ENCODE data around the gene CDK6. TPM values are rescaled to one million over a fixed set of nuclear protein-coding genes. Genes with fewer than 3 reads are reported as not detected.

The CDK6 gene
- total and polyA plus RNA-seq, 2 experiments from 2014 or later = 17.8 to 61.5 TPM

GRCh38 chr7:92729751-92730150, 106.6 kb downstream of the CDK6 start:
- no peaks in the 10 kb centered on the region for H3K36me3 ChIP-seq (ENCODE audit: low read depth)
- peaks cover 49% of the 10 kb centered on the region for H3K4me1 ChIP-seq (ENCODE audit: insufficient read depth)
- in situ Hi-C loops (cut with MboI) = no loop called here
- H3K9me2 ChIP-seq (ENCODE audit: insufficient read depth) = no peaks in the 10 kb centered on the region
- H3K4me2 ChIP-seq (ENCODE audit: unreplicated experiment) = no peak overlapping the region
- H2AFZ ChIP-seq = no peak overlapping the region
- no peaks in the 10 kb centered on the region for H4K20me1 ChIP-seq (ENCODE audit: insufficient read depth)
- H3K9ac ChIP-seq = no peak overlapping the region
- TF ChIP-seq EZH2 (IDR thresholded peaks at IDR 0.05; ENCODE audit: insufficient read depth, poor library complexity, severe bottlenecking) = no peak
- no peak overlapping the region for H3K4me3 ChIP-seq
- peaks cover 24% of the 10 kb centered on the region for H3F3A ChIP-seq (ENCODE audit: insufficient read depth)
- no peaks in the 10 kb centered on the region for H3K9me3 ChIP-seq (ENCODE audit: low read depth)
- no peak for DNase-seq
- peaks cover 100% of the 10 kb centered on the region for H3K79me2 ChIP-seq (ENCODE audit: insufficient read depth)
- no peaks in the 10 kb centered on the region for H3K27me3 ChIP-seq (replicated peaks; ENCODE audit: insufficient read depth)
- WGBS, 2 experiments (ENCODE audit: low coverage in 1 of 2, low lambda C conversion rate in 2 of 2, missing lambda C conversion rate in 2 of 2) = 97 to 100% methylated on average over 2 of the region's 2 CpGs
- no peak overlapping the region for H3K27ac ChIP-seq

- no peak for DNase-seq
- in situ Hi-C loops (cut with MboI) = no loop called here
- TF ChIP-seq EZH2phosphoT487 (IDR thresholded peaks at IDR 0.05; ENCODE audit: insufficient read depth, low read depth) (no peak), EZH2 (IDR thresholded peaks at IDR 0.05; ENCODE audit: insufficient read depth, poor library complexity, severe bottlenecking) (no peak)
- H3K4me2 ChIP-seq (ENCODE audit: unreplicated experiment) = no peak overlapping the region
- H3K79me2 ChIP-seq (ENCODE audit: insufficient read depth) = peaks cover 100% of the 10 kb centered on the region
- H3K4me3 ChIP-seq = no peak overlapping the region
- H3K4me1 ChIP-seq (ENCODE audit: insufficient read depth) = peaks cover 45% of the 10 kb centered on the region
- H3F3A ChIP-seq (ENCODE audit: insufficient read depth) = peaks cover 24% of the 10 kb centered on the region
- H2AFZ ChIP-seq = no peak overlapping the region
- WGBS, 2 experiments (ENCODE audit: low coverage in 1 of 2, low lambda C conversion rate in 2 of 2, missing lambda C conversion rate in 2 of 2) = 93 to 96% methylated on average over 7 of the region's 7 CpGs
- H3K36me3 ChIP-seq (ENCODE audit: low read depth) = 0 out of 2 replicates have a peak, but pooled peaks cover 2% of the 10 kb centered on the region
- no peaks in the 10 kb centered on the region for H4K20me1 ChIP-seq (ENCODE audit: insufficient read depth)
- no peak overlapping the region for H3K27ac ChIP-seq
- no peaks in the 10 kb centered on the region for H3K27me3 ChIP-seq (replicated peaks; ENCODE audit: insufficient read depth)
- no peaks in the 10 kb centered on the region for H3K9me3 ChIP-seq (ENCODE audit: low read depth)
- H3K9me2 ChIP-seq (ENCODE audit: insufficient read depth) = no peaks in the 10 kb centered on the region
- no peak overlapping the region for H3K9ac ChIP-seq
Observed at GRCh38 chr7:92729172-92729571, 107.2 kb downstream of the CDK6 start.

GRCh38 chr7:92727755-92728154, 108.6 kb downstream of the CDK6 start:
- Histone ChIP-seq H3K9me3 (ENCODE audit: low read depth) (no peaks in the 10 kb centered on the region), H4K20me1 (ENCODE audit: insufficient read depth) (no peaks in the 10 kb centered on the region), H3K27me3 (replicated peaks; ENCODE audit: insufficient read depth) (no peaks in the 10 kb centered on the region), H3K4me1 (ENCODE audit: insufficient read depth) (peaks cover 59% of the 10 kb centered on the region), H3K27ac (peak overlapping the region; percentile 8; the same call in 1 of the 2 replicates), H3K4me2 (ENCODE audit: unreplicated experiment) (peak overlapping the region; percentile 15), H3F3A (ENCODE audit: insufficient read depth) (peaks cover 38% of the 10 kb centered on the region), H3K9me2 (ENCODE audit: insufficient read depth) (no peaks in the 10 kb centered on the region), H2AFZ (no peak overlapping the region), H3K4me3 (no peak overlapping the region), H3K36me3 (ENCODE audit: low read depth) (0 out of 2 replicates have a peak, but pooled peaks cover 6% of the 10 kb centered on the region), H3K79me2 (ENCODE audit: insufficient read depth) (peaks cover 96% of the 10 kb centered on the region), H3K9ac (no peak overlapping the region)
- DNase-seq = peak; percentile 75
- in situ Hi-C loops (cut with MboI) = no loop called here
- TF ChIP-seq EZH2phosphoT487 (IDR thresholded peaks at IDR 0.05; ENCODE audit: insufficient read depth, low read depth) = no peak
- TF ChIP-seq EZH2 (IDR thresholded peaks at IDR 0.05; ENCODE audit: insufficient read depth, poor library complexity, severe bottlenecking) = no peak
- WGBS, 2 experiments (ENCODE audit: low coverage in 1 of 2, low lambda C conversion rate in 2 of 2, missing lambda C conversion rate in 2 of 2) = 2 to 16% methylated on average over 1 of the region's 1 CpG

GRCh38 chr7:92725161-92725925, 111.0 kb downstream of the CDK6 start:
- Histone ChIP-seq H3K4me3 (no peak overlapping the region), H3K4me2 (ENCODE audit: unreplicated experiment) (no peak overlapping the region), H2AFZ (no peak overlapping the region), H3K79me2 (ENCODE audit: insufficient read depth) (peaks cover 96% of the 10 kb centered on the region), H3K36me3 (ENCODE audit: low read depth) (0 out of 2 replicates have a peak, but pooled peaks cover 6% of the 10 kb centered on the region), H3K27ac (no peak overlapping the region), H3K9me2 (ENCODE audit: insufficient read depth) (no peaks in the 10 kb centered on the region), H4K20me1 (ENCODE audit: insufficient read depth) (no peaks in the 10 kb centered on the region), H3K27me3 (replicated peaks; ENCODE audit: insufficient read depth) (no peaks in the 10 kb centered on the region), H3F3A (ENCODE audit: insufficient read depth) (peaks cover 25% of the 10 kb centered on the region), H3K9ac (no peak overlapping the region), H3K4me1 (ENCODE audit: insufficient read depth) (peaks cover 45% of the 10 kb centered on the region), H3K9me3 (ENCODE audit: low read depth) (no peaks in the 10 kb centered on the region)
- 97 to 98% methylated on average over 14 of the region's 14 CpGs for WGBS, 2 experiments (ENCODE audit: low coverage in 1 of 2, low lambda C conversion rate in 2 of 2, missing lambda C conversion rate in 2 of 2)
- no peak for DNase-seq
- TF ChIP-seq EZH2phosphoT487 (IDR thresholded peaks at IDR 0.05; ENCODE audit: insufficient read depth, low read depth) = no peak
- TF ChIP-seq EZH2 (IDR thresholded peaks at IDR 0.05; ENCODE audit: insufficient read depth, poor library complexity, severe bottlenecking) = no peak
- in situ Hi-C loops (cut with MboI) = no loop called here

Data from GM23248 (cell line).